ENCODE results near the gene FITM2.

The FITM2 gene

GRCh38 chr20:44344723-44345122 lies 33.7 kb upstream of the FITM2 start:
- no peak for DNase-seq (ENCODE audit: low spot score)
- Histone ChIP-seq H3K27ac (no peak overlapping the region), H3K4me3 (no peak overlapping the region)
- TF ChIP-seq CTCF (IDR thresholded peaks at IDR 0.05), result no peak

- H3K4me3 ChIP-seq, result no peak overlapping the region
- no peak for TF ChIP-seq CTCF (IDR thresholded peaks at IDR 0.05)
- no peak overlapping the region for H3K27ac ChIP-seq
- DNase-seq (ENCODE audit: low spot score), result no peak
These were observed 32.2 kb upstream of the FITM2 start for GRCh38 chr20:44343162-44343675.

- H3K4me3 ChIP-seq, result no peak overlapping the region
- H3K27ac ChIP-seq, result no peak overlapping the region
- no peak for DNase-seq (ENCODE audit: low spot score)
- no peak for TF ChIP-seq CTCF (IDR thresholded peaks at IDR 0.05)
These were observed 31.2 kb upstream of the FITM2 start for GRCh38 chr20:44342248-44342647.

GRCh38 chr20:44336725-44337380 lies 25.9 kb upstream of the FITM2 start, which contains the start of gene R3HDML:
R3HDML (plus strand) TSS chr20:44337043; CDS start chr20:44337158, 115 bp downstream.
- DNase-seq (ENCODE audit: low spot score), result no peak
- H3K27ac ChIP-seq, result no peak within 1 kb of the TSS
- TF ChIP-seq CTCF (IDR thresholded peaks at IDR 0.05), result no peak
- no peak within 1 kb of the TSS for H3K4me3 ChIP-seq

- no peak for TF ChIP-seq CTCF (IDR thresholded peaks at IDR 0.05)
- H3K4me3 ChIP-seq, result no peak overlapping the region
- H3K27ac ChIP-seq, result no peak overlapping the region
- DNase-seq (ENCODE audit: low spot score), result no peak
These were observed 25.1 kb upstream of the FITM2 start for GRCh38 chr20:44336086-44336485.

GRCh38 chr20:44335675-44336074 lies 24.7 kb upstream of the FITM2 start:
- no peak overlapping the region for H3K27ac ChIP-seq
- TF ChIP-seq CTCF (IDR thresholded peaks at IDR 0.05), result no peak
- no peak overlapping the region for H3K4me3 ChIP-seq
- no peak for DNase-seq (ENCODE audit: low spot score)

GRCh38 chr20:44334709-44335108 lies 23.7 kb upstream of the FITM2 start:
- DNase-seq (ENCODE audit: low spot score), result no peak
- TF ChIP-seq CTCF (IDR thresholded peaks at IDR 0.05), result no peak
- H3K27ac ChIP-seq, result no peak overlapping the region
- H3K4me3 ChIP-seq, result no peak overlapping the region
